Stimulated activated CD4-positive, alpha-beta T cell treated with anti-CD3 and anti-CD28 coated beads, TNF-alpha, amount 100 ng/mL, for 4 hours (primary cell): Measurements from ENCODE around the gene PRR14L.
"Not testable (repeated sequence)": the region's sequence is repeated elsewhere in the genome, so short reads cannot be mapped to it uniquely, and the experiment has no call there.

Experiments used
- DNase-seq, 3 experiments: peaks; one replicate each; pipeline ENCODE4 v3.0.0-alpha.2; 2020; ENCODE audit warnings: low read depth in 3 of 3

Gene PRR14L

GRCh38 chr22:31749636-31750364 lies at the start of gene PRR14L:
Gene PRR14L (minus strand): TSS chr22:31750132. CDS start chr22:31738860, 11,272 bp downstream.
- peak; percentile 98 to 100 (median 99) for DNase-seq

DNA sequence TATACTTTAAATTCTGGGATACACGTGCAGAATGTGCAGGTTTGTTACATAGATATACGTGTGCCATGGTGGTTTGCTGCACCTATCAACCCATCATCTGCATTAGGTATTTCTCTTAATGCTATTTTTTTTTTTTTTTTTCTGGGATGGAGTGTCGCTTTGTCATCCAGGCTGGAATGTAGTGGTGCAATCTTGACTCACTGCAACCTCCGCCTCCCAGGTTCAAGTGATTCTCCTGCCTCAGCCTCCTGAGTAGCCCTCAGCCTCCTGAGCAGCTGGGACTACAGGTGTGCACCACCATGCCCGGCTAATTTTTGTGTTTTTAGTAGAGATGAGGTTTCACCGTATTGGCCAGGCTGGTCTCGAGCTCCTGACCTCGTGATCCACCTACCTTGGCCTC lies 49.4 kb upstream of the PRR14L start:
- not testable (repeated sequence) for DNase-seq

DNA sequence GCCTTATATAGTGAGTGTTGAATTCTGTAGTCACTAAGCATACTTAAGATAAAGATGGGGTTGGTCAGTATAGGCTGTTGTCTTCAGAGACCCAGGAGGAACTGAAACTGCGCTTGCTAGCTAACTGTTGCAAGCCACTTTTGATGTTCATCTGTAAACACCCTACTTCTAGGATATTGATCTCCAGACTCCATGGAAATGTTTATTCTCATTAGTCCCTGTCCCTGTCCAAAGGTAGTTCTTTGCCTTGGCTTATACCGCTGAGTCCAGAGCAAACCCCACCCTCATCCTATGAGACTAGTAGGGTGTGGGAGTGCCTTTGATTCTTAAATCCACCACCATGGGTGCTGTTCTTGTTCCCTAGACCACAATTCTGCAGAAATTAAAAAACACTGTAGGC lies 40.3 kb upstream of the PRR14L start:
- no peak for DNase-seq

DNA sequence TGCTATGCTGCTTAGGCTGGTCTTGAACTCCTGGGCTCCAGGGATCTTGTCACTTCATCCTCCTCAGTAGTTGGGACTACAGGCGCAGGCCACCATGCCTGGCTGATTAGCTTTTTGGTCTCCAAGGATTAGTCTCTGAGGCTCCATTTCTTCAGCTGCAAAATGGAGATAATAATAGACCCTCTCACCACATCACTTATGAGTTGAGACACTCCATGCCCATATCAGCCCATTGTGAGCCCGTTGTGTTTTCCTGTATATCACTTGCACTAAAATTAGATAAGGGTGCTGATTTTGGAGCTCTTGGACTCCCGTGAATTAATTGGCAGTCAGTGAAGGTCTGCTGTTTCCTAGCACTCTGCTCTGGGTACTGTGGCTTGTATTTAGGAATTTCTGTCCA lies 39.9 kb upstream of the PRR14L start:
- no peak for DNase-seq

GRCh38 chr22:31776231-31776630 lies 26.3 kb upstream of the PRR14L start:
- no peak for DNase-seq

DNA sequence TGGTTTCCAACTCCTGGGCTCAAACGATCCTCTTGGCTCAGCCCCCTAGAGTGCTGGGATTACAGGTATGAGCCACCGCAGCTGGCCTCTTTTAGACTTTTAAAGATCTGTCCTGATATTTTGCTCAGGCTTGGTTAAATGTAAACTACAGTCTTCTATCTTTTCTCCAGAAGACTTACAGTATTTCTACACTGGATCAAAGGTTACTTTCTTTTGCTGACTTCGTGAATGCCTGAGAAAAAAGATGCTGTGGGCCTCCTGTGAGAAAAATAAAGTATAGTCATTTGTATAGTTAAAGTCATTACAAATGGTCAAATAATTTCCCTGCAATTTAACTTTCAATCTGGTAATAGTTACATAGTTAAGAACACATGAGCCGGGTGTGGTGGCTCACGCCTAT lies 23.5 kb upstream of the PRR14L start:
- no peak for DNase-seq

DNA sequence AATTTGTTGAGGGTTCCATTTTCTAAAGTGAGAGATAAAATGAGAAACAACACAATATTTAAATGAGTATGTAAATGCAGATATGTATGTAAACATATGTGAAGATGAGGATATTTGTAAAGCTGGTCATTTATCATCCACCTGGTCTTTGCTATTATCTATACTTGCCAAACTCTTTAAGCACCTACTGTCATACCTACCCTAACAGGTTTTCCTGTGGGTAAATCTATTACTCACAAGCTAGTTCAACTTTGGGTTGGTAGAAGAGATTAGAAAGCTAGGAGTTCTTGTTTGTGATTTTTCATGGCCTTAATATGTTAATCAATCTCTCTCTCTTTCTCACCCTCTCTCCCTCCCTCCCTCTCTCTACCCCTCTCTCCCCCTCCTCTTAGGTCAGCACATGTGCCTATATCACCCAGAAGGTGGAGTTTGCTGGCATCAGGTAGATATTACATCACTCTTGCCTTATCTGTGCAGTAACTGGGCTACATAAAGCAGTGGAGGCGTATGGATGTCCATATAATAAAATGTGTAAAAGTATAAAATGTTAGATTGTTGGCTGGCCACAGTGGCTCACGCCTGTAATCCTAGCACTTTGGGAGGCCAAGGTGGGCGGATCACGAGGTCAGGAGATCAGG lies 18.6 kb upstream of the PRR14L start:
- DNase-seq: no peak

- DNase-seq: no peak
These were observed 14.9 kb upstream of the PRR14L start for GRCh38 chr22:31764785-31765184.

GRCh38 chr22:31758860-31759259 lies 8.9 kb upstream of the PRR14L start:
- DNase-seq: not testable (repeated sequence)

GRCh38 chr22:31757265-31757664 lies 7.3 kb upstream of the PRR14L start:
- no peak for DNase-seq

- no peak for DNase-seq
These were observed 4.9 kb upstream of the PRR14L start for GRCh38 chr22:31754813-31755212.

DNA sequence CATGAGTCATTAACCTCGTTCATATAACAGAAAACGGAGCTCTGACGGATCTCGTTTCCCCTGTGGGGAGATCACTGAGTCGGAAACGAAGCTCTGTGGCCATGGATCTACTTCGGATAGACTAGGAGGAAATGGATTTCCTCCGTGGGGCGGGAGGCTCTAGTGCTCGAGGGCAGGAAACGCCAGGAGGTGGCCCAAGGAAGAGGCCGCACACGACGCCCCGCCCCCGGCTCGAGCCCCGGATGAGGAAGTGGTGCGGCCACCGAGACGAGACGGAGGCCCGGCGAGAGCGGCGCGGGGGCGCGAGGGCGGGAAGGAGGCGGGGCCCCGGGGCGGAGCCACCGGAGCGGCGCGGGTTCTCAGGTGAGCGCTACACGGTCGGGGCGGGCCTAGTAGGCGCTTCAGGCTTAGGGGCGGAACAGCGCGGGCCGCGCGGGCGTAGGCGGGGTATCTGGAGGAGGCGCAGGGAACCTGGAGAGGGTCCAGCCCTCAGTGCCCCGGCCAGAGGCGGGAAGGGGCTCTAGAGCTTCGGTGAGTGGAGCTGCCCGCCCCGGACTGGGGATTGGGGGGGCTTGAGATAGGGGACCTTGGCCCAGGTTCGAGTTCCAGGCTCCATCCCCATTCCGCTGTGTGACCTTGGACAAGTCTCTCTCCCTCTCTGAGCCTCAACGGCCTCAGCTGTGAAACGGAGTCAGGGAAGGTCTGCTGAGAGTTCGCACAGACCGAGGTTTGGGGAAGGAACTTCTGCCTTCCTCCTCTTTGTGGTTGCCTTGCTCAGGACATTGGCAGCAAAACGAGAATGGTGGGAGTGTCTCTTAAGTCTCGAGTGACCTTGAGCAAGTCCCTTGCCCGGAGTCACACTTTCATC lies 3.9 kb upstream of the PRR14L start, which contains the start of gene DEPDC5:
DEPDC5 (plus strand) TSS at position 386 of the 868 bp plus-strand sequence. CDS start 903 bp downstream, outside the sequence.
- peak; percentile 93 to 95 (median 94) for DNase-seq

DNA sequence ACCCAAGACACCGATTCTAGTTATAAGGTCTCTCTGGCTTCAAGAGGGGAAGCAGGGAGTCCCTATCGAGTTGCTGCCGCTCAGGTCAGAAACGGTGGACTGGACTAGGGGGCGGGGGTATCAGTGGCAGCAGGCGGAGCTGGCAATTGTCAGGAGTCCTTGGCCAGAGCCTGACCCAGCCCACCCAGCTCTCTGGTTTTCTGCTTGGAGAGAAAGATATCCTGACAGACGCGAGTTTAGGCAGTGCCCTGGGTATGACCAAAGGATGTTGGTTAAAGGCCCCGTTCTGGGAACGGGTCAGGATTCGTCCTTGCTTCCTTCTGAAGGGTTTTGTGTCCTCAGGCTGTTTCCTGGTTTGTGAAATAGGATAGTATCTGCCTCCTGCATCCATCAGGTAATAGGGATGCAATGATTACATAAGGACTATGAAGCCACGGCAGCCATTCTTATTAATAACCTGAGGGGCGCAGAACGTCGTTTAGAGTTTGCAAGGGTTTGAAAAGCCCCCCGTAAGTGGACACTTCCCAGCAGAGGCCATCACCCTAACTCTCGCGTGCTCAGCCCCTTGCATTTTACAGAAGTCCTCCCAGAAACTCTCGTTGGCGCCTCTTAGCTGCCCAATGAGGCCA lies 3.2 kb upstream of the PRR14L start:
- DNase-seq: peak in 1 of 3 experiments; percentile 9

DNA sequence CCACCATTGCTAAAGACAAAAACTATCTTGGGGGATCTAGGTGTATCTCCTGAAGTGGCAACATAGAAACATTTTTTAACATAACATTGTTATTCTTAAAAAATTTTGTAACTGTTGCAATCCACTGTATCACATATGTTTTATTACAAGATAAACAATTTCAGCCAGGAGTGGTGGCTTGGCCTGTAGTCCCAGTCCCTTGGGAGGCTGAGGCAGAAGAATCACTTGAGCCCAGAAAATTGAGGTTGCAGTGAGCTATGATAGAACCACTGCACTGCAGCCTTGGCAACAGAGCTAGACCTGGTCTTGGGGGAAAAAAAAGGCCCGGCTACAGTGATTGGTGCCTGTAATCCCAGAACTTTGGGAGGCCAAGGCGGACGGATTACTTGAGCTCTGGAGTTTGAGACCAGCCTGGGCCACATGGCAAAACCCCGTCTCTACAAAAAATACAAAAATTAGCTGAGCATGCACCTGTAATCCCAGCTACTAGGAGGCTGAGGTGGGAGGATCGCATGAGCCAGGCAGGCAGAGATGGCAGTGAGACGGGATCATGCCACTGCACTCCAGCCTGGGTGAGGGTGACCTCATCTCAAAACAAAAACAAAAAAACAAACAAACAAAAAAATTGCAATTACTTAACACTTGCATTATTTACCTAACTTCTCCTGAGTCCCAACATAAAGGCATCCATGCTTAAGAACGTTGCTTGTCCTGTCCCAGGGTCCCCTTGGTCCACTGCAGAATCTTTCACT lies 2.3 kb upstream of the PRR14L start:
- no peak for DNase-seq

DNA sequence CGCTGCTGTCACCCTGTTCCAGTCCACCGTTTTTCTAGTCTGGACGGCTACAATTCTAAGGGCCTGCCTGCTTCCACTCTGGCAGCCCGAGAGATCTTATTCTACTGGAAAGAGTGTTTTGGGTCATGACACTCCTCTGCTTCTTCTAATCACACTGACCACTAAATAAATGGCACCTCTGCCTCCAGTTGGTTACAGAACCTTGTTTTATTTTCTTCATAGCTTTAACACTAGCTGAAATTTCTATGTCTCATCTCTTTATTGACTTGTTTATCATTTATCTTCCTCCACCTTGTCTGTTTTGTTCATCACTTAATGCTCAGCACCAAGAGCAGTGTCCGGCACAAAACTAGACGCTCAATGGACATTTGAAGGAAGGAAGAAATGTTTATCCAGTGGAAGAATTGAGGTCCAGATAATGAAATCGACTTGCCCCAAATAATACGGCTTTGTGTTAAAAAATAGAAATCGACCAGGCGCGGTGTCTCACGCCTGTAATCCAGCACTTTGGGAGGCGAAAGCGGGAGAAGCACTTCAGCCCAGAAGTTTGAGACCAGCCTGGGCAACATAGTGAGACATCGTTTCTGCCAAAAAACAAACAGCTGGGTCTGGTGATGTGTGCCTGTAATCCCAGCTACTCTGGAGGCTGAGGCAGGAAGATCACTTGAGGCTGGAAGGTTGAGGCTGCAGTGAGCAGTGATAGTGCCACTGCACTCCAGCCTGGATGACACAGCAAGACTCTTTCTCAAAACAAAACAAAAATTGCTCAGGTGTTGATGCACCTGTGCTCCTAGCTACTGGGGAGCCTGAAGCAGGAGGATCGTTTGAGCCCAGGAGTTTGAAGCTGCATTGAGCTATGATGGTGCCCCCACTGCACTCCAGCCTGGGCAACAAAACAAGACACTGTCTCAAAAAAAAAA lies 693 bp upstream of the PRR14L start:
- no peak for DNase-seq

- no peak for DNase-seq
These were observed 1.4 kb downstream of the PRR14L start for GRCh38 chr22:31748490-31748889.

DNA sequence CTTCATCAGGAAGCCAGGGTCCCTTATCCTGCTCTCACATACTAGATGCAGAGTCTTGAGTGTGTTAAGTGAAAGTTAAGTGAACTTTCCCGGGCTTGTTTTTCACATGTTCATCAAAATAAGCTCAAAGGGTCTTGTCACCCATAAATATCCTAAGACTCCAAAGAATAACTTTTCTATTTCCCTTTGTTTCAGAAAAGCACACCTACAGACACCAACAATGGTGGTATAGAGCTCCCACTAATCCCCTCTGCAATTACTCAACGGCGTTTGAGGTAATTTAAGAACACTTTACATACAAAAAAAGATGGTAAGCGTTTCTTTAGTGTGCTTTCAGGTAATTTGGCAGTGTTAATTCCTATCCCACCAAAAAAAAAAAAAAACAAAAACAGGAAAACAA lies 2.5 kb downstream of the PRR14L start:
- no peak for DNase-seq

DNA sequence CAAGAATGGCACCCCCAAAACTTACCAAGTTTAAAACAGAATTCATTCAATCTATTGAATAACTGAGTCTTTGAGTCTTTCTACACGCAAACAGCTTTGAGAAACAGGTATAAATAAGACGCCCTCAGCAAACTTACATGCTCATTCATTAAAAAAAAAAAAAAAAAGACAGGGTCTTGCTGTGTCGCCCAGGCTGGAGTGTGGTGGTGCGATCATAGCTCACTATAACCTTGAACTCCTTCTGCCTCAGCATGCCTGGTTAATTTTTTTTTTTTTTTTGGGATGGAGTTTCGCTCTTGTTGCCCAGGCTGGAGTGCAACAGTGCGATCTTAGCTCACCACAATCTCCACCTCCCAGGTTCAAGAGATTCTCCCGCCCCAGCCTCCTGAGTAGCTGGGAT lies 6.1 kb downstream of the PRR14L start:
- no peak for DNase-seq

DNA sequence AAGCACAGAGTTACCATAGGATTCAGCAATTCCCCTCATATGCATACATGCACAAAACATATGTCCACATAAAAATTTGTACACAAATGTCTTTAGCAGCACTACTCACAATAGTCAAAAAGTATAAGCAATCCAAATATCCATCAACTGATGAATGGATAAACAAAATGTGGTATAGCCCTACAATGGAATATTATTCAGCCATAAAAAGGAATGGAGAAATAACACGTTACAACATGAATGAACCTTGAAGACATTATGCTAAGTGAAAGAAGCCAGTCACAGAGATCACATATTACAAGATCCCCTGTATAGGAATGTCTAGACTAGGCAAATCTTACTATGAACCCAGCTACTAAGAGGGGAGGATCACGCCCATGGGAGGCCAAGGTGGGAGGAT lies 7.2 kb downstream of the PRR14L start:
- DNase-seq: no peak

DNA sequence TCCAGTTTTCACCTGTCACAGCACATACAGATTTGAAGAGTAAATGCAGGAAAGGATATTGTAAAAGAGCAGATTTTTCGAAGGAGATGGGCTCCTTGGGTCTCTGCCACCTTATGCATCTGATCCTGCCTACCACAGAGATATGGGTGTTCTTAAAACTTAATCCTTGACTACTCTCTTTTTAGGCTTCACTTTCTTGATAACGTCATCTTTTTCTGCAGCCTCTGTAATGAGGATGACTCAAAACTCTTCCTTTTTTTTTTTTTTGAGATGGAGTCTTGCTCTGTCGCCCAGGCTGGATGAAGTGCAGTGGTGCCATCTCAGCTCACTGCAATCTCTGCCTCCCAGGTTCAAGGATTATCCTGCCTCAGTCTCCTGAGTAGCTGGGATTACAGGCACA lies 7.8 kb downstream of the PRR14L start:
- no peak for DNase-seq
